ENCODE data around the gene CYBA.

GRCh38 chr16:88597856-88598491, 52.9 kb downstream of the CYBA start:
- TF ChIP-seq CTCF (IDR thresholded peaks at IDR 0.05) (no peak), POLR2A (IDR thresholded peaks at IDR 0.05) (no peak)

Measured in uterus (tissue), 2 donors.